HFFc6 (cell line): ENCODE data around the gene MAFF. TPM values are rescaled to one million over a fixed set of nuclear protein-coding genes. Genes with fewer than 3 reads are reported as not detected.
"Not testable (repeated sequence)": the region's sequence is repeated elsewhere in the genome, so short reads cannot be mapped to it uniquely, and the experiment has no call there.

Experiments
- DNase-seq: peaks from one replicate; pipeline ENCODE4 v3.0.0-alpha.2; 2018
- H3K27ac Mint-ChIP-seq: 2 replicates; pipeline ENCODE4 v1.8.0; 2020; ENCODE audit warnings: mild to moderate bottlenecking, mixed read lengths
- H3K27me3 Mint-ChIP-seq: 2 replicates; pipeline ENCODE4 v1.8.0; 2021; ENCODE audit warnings: mild to moderate bottlenecking, moderate library complexity, mixed read lengths; ENCODE audit not compliant: insufficient read depth
- H3K36me3 Mint-ChIP-seq: 2 replicates; pipeline ENCODE4 v1.8.0; 2021; ENCODE audit warnings: low read depth, mixed read lengths
- H3K4me1 Mint-ChIP-seq: 2 replicates; pipeline ENCODE4 v1.8.0; 2020; ENCODE audit warnings: low read depth, mixed read lengths
- H3K4me3 Mint-ChIP-seq: 2 replicates; pipeline ENCODE4 v1.8.0; 2020; ENCODE audit warnings: mild to moderate bottlenecking, moderate library complexity, mixed read lengths
- H3K9me3 Mint-ChIP-seq: 2 replicates; pipeline ENCODE4 v1.8.0; 2020; ENCODE audit warnings: mild to moderate bottlenecking, mixed read lengths
- total RNA-seq, 6 experiments: library from RNA; stranded (reverse); fragmentation: NEBNext Ultra II Directional; extraction: Animal tissue kit (Norgen Biotek cat#: 25700); gene quantifications; 2 replicates in 1 of 6; 3 replicates in 5 of 6; pipeline ENCODE4 v1.2.3, GENCODE V29; 2021
- TF ChIP-seq, protein P1 (sequence below): fragments of 200-600 bp; sonication (generic); IDR thresholded peaks from 2 replicates; pipeline ENCODE4 v1.5.0; 2021; ENCODE audit warnings: antibody characterized with exemption, mild to moderate bottlenecking

MAFF gene
- total RNA-seq, 6 experiments from 2014 or later: 17.2 to 24.1 (median 22.8) TPM

DNA sequence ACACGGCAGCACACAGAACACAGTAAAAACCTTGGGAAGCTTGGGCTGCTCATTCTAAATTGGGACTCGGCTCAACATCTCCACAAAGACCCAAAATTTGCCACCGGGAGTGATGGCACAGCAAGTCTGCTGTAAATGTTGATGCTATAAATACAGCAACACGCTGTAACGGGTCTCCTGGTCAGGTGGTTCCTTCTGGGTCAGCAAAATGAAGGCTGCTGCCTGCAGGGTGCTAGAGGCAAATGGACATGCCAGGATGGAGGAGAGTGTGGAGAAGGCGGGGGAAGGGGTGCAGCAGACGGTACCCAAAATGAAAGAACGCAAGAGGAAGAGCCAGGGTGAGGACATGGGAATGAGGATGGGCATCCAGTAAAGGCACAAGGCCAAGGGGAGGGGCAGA is 30.4 kb downstream of the MAFF start:
- no peak overlapping the region for H3K4me3 Mint-ChIP-seq
- peaks cover 60% of the 10 kb centered on the region for H3K36me3 Mint-ChIP-seq
- no peaks in the 10 kb centered on the region for H3K9me3 Mint-ChIP-seq
- no peak for DNase-seq
- H3K27me3 Mint-ChIP-seq: no peaks in the 10 kb centered on the region; the same call in 1 of the 2 replicates
- TF ChIP-seq, protein P1, sequence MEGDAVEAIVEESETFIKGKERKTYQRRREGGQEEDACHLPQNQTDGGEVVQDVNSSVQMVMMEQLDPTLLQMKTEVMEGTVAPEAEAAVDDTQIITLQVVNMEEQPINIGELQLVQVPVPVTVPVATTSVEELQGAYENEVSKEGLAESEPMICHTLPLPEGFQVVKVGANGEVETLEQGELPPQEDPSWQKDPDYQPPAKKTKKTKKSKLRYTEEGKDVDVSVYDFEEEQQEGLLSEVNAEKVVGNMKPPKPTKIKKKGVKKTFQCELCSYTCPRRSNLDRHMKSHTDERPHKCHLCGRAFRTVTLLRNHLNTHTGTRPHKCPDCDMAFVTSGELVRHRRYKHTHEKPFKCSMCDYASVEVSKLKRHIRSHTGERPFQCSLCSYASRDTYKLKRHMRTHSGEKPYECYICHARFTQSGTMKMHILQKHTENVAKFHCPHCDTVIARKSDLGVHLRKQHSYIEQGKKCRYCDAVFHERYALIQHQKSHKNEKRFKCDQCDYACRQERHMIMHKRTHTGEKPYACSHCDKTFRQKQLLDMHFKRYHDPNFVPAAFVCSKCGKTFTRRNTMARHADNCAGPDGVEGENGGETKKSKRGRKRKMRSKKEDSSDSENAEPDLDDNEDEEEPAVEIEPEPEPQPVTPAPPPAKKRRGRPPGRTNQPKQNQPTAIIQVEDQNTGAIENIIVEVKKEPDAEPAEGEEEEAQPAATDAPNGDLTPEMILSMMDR: no peak
- peaks cover 50% of the 10 kb centered on the region for H3K4me1 Mint-ChIP-seq
- H3K27ac Mint-ChIP-seq: no peak overlapping the region; the same call in 1 of the 2 replicates

DNA sequence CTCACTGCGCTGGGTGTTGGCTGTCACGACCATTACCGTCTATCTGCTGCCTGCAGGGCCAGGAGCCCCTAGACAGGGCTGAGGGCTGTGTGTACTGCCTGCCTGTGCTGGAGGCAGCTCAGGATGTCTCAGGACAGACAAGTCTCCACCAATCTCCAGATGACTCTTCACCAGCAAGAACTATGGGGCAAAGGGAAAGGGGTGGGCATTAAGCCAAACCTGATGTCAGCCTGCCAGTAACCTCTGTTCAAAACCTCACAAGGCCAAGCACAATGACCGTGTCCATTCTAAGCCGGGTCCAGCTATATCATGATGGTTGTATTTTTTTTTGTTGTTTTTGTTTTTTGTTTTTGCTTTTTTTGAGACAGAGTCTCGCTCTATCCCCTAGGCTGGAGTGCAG is 31.6 kb downstream of the MAFF start:
- TF ChIP-seq, protein P1: no peak
- H3K27ac Mint-ChIP-seq: peak overlapping the region; percentile 48; the same call in 1 of the 2 replicates
- H3K4me1 Mint-ChIP-seq: peaks cover 54% of the 10 kb centered on the region
- no peak overlapping the region for H3K4me3 Mint-ChIP-seq
- DNase-seq: no peak
- H3K36me3 Mint-ChIP-seq: peaks cover 67% of the 10 kb centered on the region
- no peaks in the 10 kb centered on the region for H3K9me3 Mint-ChIP-seq
- peaks cover 2% of the 10 kb centered on the region for H3K27me3 Mint-ChIP-seq

DNA sequence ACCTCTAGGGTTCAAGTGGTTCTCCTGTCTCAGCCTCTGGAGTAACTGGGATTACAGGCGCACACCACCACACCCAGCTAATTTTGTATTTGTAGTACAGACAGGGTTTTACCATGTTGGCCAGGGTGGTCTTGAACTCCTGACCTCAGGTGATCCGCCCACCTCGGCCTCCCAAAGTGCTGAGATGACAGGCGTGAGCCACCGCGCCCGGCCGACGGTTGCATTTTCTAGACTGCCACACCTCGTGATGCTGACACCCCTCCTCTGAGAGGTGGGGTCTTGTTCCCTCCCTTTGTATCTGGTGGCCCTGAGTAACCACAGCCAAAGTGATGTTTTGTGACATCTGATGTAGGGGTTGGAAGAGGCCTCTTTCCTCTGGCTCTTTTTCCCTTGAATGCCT is 32.1 kb downstream of the MAFF start:
- Mint-ChIP-seq H3K27ac (peak overlapping the region; percentile 79; the same call in 1 of the 2 replicates), H3K4me1 (peaks cover 54% of the 10 kb centered on the region), H3K36me3 (peaks cover 64% of the 10 kb centered on the region)
- DNase-seq, H3K27me3 Mint-ChIP-seq, H3K9me3 Mint-ChIP-seq, H3K4me3 Mint-ChIP-seq: not testable (repeated sequence)

DNA sequence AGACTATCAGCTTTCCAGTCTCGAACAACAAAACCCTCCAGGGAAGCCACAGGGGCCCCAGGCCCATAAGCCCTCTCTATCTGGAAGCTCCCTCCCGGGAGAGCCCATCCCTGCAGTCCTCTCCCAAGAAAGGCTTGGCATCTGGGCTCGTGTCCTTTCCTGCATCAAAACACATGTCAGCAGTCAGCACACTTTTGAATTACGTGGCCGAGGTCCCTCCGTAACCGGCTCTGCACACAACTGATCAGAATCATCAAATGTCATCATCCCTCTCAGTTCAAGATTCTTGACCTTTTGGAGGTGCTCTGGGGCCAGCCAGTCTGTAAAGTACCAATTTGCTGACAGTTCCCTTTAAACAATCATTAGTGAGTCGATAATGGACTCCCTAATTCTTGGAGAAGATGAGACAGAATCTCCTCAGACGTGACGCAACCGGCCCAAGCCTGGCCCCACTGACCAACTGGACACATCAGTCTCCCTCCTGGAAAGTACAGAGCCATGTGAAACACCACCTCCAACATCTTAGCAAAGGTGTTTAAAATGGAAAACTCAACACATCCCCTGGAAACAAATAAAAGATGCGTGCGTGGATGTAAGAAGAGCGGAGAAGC is 33.6 kb downstream of the MAFF start:
- Mint-ChIP-seq H3K36me3 (peaks cover 67% of the 10 kb centered on the region), H3K27ac (peak overlapping the region; percentile 79), H3K27me3 (peaks cover 2% of the 10 kb centered on the region), H3K4me3 (no peak overlapping the region), H3K9me3 (no peaks in the 10 kb centered on the region), H3K4me1 (peaks cover 63% of the 10 kb centered on the region)
- TF ChIP-seq, protein P1: no peak
- no peak for DNase-seq

DNA sequence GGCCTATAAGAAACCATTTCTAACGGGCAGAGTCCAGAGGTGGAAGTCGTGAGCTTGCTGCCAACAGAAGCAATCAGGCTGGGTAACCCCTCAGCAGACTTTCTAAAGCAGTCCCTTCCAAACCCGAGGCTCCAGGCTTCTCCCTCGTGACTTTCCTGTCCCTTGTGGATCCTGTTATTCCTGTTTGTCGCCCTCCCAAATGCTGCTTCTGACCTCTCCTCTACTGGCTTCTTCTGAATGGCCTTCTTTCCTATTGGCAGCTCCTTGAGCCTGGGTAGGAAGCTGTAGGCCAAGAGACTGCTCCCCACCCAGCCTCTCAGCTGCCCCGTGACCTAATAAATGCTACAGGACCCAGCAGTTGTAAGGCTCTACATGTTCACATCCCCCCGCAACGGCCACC is 35.0 kb downstream of the MAFF start:
- no peak overlapping the region for H3K4me3 Mint-ChIP-seq
- H3K27me3 Mint-ChIP-seq: peaks cover 2% of the 10 kb centered on the region; the same call in 1 of the 2 replicates
- no peaks in the 10 kb centered on the region for H3K9me3 Mint-ChIP-seq
- TF ChIP-seq, protein P1: no peak
- H3K36me3 Mint-ChIP-seq: peaks cover 62% of the 10 kb centered on the region
- peaks cover 69% of the 10 kb centered on the region for H3K4me1 Mint-ChIP-seq
- H3K27ac Mint-ChIP-seq: peak overlapping the region; percentile 79
- DNase-seq: no peak

DNA sequence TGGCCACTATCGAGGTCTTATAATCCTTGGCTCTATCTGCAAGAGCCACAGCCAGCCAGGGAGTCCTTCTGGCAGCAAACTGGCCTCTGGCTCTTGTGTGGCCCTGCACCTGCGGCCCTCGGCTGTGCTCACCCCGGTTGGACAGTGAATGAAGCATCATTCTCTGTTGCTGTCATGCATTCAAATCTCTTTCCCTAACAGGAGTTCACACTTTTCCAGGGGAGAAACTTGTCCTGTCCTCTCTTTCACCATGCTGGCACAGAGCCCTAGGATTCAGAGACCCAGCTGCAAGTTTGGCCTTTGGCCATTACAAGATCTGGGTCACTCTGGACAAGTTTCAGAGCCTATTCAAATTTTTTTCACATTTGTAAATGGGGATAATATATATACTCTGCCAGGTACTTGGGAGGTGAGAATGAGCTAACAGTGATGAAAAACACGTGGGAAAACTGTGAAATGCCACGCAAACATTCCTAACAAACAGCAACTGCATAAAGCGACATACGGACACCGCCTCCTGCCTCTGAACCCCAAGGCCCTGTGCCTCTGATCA is 36.8 kb downstream of the MAFF start:
- H3K4me3 Mint-ChIP-seq: peak overlapping the region; percentile 80
- TF ChIP-seq, protein P1: no peak
- peaks cover 47% of the 10 kb centered on the region for H3K36me3 Mint-ChIP-seq
- peaks cover 69% of the 10 kb centered on the region for H3K4me1 Mint-ChIP-seq
- H3K27ac Mint-ChIP-seq: peak overlapping the region; percentile 100
- DNase-seq: no peak
- H3K27me3 Mint-ChIP-seq: peaks cover 2% of the 10 kb centered on the region; the same call in 1 of the 2 replicates
- no peaks in the 10 kb centered on the region for H3K9me3 Mint-ChIP-seq
